Panc1 (cell line): ENCODE data around the gene NR6A1. TPM values are rescaled to one million over a fixed set of nuclear protein-coding genes. Genes with fewer than 3 reads are reported as not detected.

Experiments used
- ATAC-seq: fragments of 200-7000 bp; cut with Tn5 transposase; 2 replicates; pipeline ENCODE4 v1.9.1; 2020; ENCODE audit warnings: mild to moderate bottlenecking, moderate library complexity
- BruUV-seq: library from RNA; stranded (reverse); fragments of 400-500 nt; replicated peaks from 2 replicates; lab custom pipeline; 2021; lab: Mats Ljungman, UMichigan
- CTCF ChIA-PET: fragments of 300-600 bp; sonication (Branson Sonifier 250); formaldehyde crosslinking; loops from one replicate; lab custom pipeline; 2022; ENCODE audit warnings: antibody characterized with exemption; lab: Charles Lee
- POLR2A ChIA-PET: fragments of 300-600 bp; sonication (Branson Sonifier 250); formaldehyde crosslinking; loops from one replicate; lab custom pipeline; 2022; ENCODE audit warnings: antibody characterized with exemption; lab: Charles Lee
- DNase-seq: peaks from one replicate; pipeline ENCODE4 v3.0.0-alpha.2; 2010; ENCODE audit warnings: low read depth, low spot score
- H3K27ac ChIP-seq: 2 replicates; pipeline ENCODE4 v1.5.1; 2011; ENCODE audit warnings: mild to moderate bottlenecking, low read length, inconsistent platforms
- H3K27me3 ChIP-seq: fragments of 200-500 bp; sonication (Bioruptor generic); 2 replicates; pipeline ENCODE4 v1.6.0; 2014; ENCODE audit warnings: low read length, inconsistent platforms; ENCODE audit not compliant: control insufficient read depth, insufficient read depth
- H3K36me3 ChIP-seq: fragments of 200-500 bp; sonication (Bioruptor generic); 2 replicates; pipeline ENCODE4 v1.5.1; 2014; ENCODE audit warnings: inconsistent platforms, mild to moderate bottlenecking, low read length, moderate library complexity; ENCODE audit not compliant: control insufficient read depth, insufficient read depth
- H3K4me1 ChIP-seq: 2 replicates; pipeline ENCODE4 v1.5.1; 2011; ENCODE audit warnings: inconsistent platforms, mild to moderate bottlenecking, low read length, moderate library complexity; ENCODE audit not compliant: control insufficient read depth, insufficient read depth
- H3K4me3 ChIP-seq, 2 experiments: 2 replicates each; pipeline ENCODE4 v1.5.1; 2011 to 2012; ENCODE audit warnings: low read depth in 2 of 2, low read length in 2 of 2, mild to moderate bottlenecking in 2 of 2, inconsistent platforms in 1 of 2, moderate library complexity in 1 of 2
- H3K9me3 ChIP-seq: fragments of 200-500 bp; sonication (Bioruptor generic); 2 replicates; pipeline ENCODE4 v1.5.1; 2014; ENCODE audit warnings: low read depth, mild to moderate bottlenecking, inconsistent platforms, low read length, moderate library complexity; ENCODE audit not compliant: control insufficient read depth, insufficient read depth
- POLR2AphosphoS5 ChIP-seq: IDR thresholded peaks from 2 replicates; pipeline ENCODE4 v1.6.1; 2012; ENCODE audit warnings: mild to moderate bottlenecking, low read depth, low read length, moderate library complexity
- SIN3A ChIP-seq: IDR thresholded peaks from 2 replicates; pipeline ENCODE4 v1.6.1; 2012; ENCODE audit warnings: low read depth, mild to moderate bottlenecking, low read length, moderate library complexity, borderline replicate concordance; ENCODE audit not compliant: insufficient read depth
- TCF7L2 ChIP-seq: IDR thresholded peaks from 2 replicates; pipeline ENCODE4 v1.6.1; 2011; ENCODE audit warnings: mild to moderate bottlenecking, low read depth, low read length, inconsistent platforms
- in situ Hi-C: cut with HindIII; loops from 2 replicates; pipeline ENCODE4 v1.10.0; 2016; ENCODE audit warnings: low sequenced_read_pairs, low pct_unique_long_range_greater_than_20kb
- intact Hi-C: fragments of 100-400 bp; cut with micrococcal nuclease; formaldehyde crosslinking; loops from one replicate; pipeline ENCODE4 v1.10.0; 2022; ENCODE audit not compliant: unreplicated experiment
- total RNA-seq: library from RNA; stranded (reverse); gene quantifications from one replicate; pipeline ENCODE4 v1.2.1, GENCODE V29; 2021; ENCODE audit not compliant: unreplicated experiment
- TF ChIP-seq, protein P1 (sequence below): fragments of 450-650 bp; IDR thresholded peaks from 2 replicates; pipeline ENCODE4 v1.5.1; 2017; ENCODE audit warnings: mild to moderate bottlenecking
- TF ChIP-seq, protein P2 (sequence below), 2 experiments: IDR thresholded peaks; 2 replicates each; pipeline ENCODE4 v1.6.1; 2011 to 2012; ENCODE audit warnings: low read depth in 2 of 2, control low read depth in 1 of 2, low read length in 1 of 2, mild to moderate bottlenecking in 1 of 2, moderate library complexity in 1 of 2; ENCODE audit not compliant: insufficient read depth in 1 of 2

Gene NR6A1
- total RNA-seq, 1 experiment from 2014 or later = 7.6 TPM

DNA sequence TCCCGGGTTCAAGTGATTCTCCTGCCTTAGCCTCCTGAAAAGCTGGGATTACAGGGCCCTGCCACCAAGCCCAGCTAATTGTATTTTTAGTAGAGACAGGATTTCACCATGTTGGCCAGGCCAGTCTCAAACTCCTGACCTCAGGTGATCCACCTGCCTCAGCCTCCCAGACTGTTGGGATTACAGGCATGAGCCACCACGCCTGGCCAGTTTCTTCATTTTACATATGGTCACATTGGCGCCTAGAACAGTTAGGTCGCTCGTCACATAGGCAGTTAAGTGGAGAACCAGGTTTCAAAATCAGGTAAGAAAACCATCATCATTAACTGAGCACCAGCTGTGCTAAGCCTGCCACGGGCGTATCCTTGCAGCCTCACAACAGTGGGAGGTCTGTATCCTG lies 41.9 kb upstream of the NR6A1 start:
- Histone ChIP-seq H3K27me3 (no peaks in the 10 kb centered on the region), H3K27ac (no peak overlapping the region), H3K4me3 (no peak overlapping the region), H3K9me3 (no peaks in the 10 kb centered on the region), H3K36me3 (no peaks in the 10 kb centered on the region), H3K4me1 (peaks cover 7% of the 10 kb centered on the region)
- BruUV-seq = TSS peak; percentile 61
- intact Hi-C loops = no loop called here
- DNase-seq = no peak
- ATAC-seq = no peak
- POLR2A ChIA-PET = no interaction called here
- in situ Hi-C loops = no loop called here
- CTCF ChIA-PET = no interaction called here
- no peak for TF ChIP-seq TCF7L2
- TF ChIP-seq POLR2AphosphoS5 = no peak
- TF ChIP-seq, protein P1, sequence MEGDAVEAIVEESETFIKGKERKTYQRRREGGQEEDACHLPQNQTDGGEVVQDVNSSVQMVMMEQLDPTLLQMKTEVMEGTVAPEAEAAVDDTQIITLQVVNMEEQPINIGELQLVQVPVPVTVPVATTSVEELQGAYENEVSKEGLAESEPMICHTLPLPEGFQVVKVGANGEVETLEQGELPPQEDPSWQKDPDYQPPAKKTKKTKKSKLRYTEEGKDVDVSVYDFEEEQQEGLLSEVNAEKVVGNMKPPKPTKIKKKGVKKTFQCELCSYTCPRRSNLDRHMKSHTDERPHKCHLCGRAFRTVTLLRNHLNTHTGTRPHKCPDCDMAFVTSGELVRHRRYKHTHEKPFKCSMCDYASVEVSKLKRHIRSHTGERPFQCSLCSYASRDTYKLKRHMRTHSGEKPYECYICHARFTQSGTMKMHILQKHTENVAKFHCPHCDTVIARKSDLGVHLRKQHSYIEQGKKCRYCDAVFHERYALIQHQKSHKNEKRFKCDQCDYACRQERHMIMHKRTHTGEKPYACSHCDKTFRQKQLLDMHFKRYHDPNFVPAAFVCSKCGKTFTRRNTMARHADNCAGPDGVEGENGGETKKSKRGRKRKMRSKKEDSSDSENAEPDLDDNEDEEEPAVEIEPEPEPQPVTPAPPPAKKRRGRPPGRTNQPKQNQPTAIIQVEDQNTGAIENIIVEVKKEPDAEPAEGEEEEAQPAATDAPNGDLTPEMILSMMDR = no peak
- no peak for TF ChIP-seq SIN3A
- TF ChIP-seq, protein P2, sequence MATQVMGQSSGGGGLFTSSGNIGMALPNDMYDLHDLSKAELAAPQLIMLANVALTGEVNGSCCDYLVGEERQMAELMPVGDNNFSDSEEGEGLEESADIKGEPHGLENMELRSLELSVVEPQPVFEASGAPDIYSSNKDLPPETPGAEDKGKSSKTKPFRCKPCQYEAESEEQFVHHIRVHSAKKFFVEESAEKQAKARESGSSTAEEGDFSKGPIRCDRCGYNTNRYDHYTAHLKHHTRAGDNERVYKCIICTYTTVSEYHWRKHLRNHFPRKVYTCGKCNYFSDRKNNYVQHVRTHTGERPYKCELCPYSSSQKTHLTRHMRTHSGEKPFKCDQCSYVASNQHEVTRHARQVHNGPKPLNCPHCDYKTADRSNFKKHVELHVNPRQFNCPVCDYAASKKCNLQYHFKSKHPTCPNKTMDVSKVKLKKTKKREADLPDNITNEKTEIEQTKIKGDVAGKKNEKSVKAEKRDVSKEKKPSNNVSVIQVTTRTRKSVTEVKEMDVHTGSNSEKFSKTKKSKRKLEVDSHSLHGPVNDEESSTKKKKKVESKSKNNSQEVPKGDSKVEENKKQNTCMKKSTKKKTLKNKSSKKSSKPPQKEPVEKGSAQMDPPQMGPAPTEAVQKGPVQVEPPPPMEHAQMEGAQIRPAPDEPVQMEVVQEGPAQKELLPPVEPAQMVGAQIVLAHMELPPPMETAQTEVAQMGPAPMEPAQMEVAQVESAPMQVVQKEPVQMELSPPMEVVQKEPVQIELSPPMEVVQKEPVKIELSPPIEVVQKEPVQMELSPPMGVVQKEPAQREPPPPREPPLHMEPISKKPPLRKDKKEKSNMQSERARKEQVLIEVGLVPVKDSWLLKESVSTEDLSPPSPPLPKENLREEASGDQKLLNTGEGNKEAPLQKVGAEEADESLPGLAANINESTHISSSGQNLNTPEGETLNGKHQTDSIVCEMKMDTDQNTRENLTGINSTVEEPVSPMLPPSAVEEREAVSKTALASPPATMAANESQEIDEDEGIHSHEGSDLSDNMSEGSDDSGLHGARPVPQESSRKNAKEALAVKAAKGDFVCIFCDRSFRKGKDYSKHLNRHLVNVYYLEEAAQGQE (IDR thresholded peaks at IDR 0.05; ENCODE audit: insufficient read depth in 1 of 2, low read depth in 2 of 2, low read length in 1 of 2) = no peak

DNA sequence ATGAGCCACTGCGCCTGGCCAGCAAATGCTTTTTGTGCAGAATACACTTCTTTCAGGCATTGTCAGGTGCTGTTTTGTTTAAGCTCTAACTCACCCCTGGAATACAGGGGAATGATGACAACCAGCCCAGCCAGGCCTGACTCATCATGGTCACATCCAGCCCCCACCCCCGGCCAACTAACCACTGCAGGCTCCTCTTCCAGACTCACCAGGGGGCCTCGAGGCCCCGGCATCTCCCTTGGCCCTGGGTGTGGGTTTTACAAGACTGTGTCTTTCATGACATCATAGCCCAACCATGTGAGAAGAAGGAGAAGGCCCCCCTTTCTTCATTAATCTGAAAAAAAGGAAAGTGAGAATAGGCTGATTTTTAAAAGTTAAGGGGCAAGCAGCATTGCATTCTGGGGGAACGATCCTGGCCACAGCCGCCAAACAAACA lies 41.3 kb upstream of the NR6A1 start:
- intact Hi-C loops = no loop called here

More for the DNA sequence above, 41.3 kb upstream of the NR6A1 start:
- in situ Hi-C loops = no loop called here
- ChIA-PET POLR2A (no interaction called here), CTCF (no interaction called here)
- Histone ChIP-seq H3K36me3 (no peaks in the 10 kb centered on the region), H3K4me3 (no peak overlapping the region), H3K4me1 (peaks cover 7% of the 10 kb centered on the region), H3K27me3 (no peaks in the 10 kb centered on the region), H3K27ac (no peak overlapping the region), H3K9me3 (no peaks in the 10 kb centered on the region)
- no peak for TF ChIP-seq SIN3A
- TF ChIP-seq, protein P1 = no peak
- ATAC-seq (peak; percentile 75; the same call in 1 of the 2 replicates), DNase-seq (no peak)
- BruUV-seq = no TSS peak
